HG02840 (cell line): ENCODE data around the gene MIOX.
A peak's percentile ranks its signal among the peaks of the same experiment; 100 is the strongest.
"Not testable (repeated sequence)": the region's sequence is repeated elsewhere in the genome, so short reads cannot be mapped to it uniquely, and the experiment has no call there.

ENCODE experiments used
- ATAC-seq: cut with Tn5 transposase; IDR thresholded peaks from one replicate; pipeline ENCODE4 v1.9.1; 2021; ENCODE audit warnings: mild to moderate bottlenecking, moderate library complexity, moderate number of reproducible peaks; ENCODE audit not compliant: unreplicated experiment, low FRiP score

The MIOX gene

GRCh38 chr22:50526834-50527801 is 40.5 kb downstream of the MIOX start:
- ATAC-seq = no peak

DNA sequence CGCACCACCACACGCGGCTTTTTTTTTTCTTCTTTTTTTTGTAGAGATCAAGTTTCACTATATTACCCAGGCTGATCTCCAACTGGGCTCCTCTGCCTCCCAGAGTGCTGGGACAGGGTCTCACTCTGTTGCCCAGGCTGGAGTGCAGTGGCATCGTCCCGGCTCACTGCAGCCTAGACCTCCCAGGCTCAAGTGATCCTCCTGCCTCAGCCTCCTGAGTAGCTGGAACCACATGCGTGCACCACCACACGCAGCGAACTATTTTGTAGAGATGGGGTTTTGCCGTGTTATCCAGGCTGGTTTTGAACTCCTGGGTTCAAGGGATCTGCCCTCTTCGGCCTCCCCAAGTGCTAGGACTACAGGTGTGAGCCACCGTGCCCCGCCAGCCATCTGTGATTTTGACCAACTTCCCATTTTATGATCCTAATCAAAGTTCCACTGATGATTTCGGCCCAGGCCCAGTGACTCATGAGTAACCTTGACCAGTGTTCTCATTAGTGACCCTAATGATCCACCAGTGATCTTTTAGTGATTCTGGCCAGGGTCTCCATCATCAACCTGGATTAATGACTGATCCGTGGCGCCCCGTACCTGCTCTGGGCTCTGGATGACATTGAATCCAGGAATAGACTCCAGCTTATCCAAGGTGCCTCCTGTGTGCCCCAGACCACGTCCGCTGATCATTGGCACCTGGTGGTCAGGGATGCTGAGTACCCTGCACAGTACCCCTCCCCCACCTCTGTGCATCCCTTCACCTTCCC is 41.4 kb downstream of the MIOX start:
- no peak for ATAC-seq

GRCh38 chr22:50528682-50529415 is 42.2 kb downstream of the MIOX start:
- no peak for ATAC-seq

- no peak for ATAC-seq
These were observed 42.8 kb downstream of the MIOX start for GRCh38 chr22:50529416-50529896.

DNA sequence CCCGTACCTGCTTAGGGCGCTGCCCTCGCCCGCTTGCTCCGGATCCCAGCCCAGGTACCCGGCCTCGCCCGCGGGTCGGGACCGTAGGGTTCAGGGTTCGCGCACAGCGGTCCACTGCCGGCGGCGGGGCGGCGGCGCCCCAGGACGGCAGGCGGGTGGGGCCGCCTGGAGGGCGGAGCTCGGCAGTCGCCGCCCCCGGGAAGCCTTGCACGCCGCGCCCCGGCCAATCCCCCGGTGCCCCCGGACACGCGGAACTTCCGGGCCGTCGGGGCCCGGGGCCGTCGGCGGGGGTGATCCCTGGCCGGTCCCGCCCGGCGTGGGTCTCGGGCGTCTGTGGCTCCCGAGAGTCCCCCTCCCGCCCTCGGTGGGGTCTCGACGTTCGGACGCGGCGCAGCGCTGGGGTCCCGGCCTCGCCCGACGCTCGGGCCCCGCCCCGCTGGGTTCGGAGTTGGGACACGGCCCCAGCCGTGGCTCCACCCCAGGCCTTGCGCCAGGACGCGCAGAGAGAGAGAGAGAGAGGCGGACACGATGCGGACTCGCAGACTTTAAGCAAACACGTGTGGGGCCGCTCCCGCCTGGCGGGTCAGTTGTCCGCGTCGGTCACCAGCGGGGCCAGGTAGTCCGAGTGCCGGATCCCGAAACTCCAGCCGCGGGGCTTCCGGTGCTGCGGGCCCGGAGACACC is 43.4 kb downstream of the MIOX start, which contains the start of gene TYMP:
Gene TYMP (minus strand): TSS at position 116 of the 683 bp plus-strand sequence. CDS start 303 bp downstream, outside the sequence.
- peak; percentile 29 for ATAC-seq

- ATAC-seq = no peak
These were observed 43.9 kb downstream of the MIOX start for GRCh38 chr22:50530580-50530876.

- ATAC-seq = no peak
These were observed 44.4 kb downstream of the MIOX start for GRCh38 chr22:50530877-50531545.

DNA sequence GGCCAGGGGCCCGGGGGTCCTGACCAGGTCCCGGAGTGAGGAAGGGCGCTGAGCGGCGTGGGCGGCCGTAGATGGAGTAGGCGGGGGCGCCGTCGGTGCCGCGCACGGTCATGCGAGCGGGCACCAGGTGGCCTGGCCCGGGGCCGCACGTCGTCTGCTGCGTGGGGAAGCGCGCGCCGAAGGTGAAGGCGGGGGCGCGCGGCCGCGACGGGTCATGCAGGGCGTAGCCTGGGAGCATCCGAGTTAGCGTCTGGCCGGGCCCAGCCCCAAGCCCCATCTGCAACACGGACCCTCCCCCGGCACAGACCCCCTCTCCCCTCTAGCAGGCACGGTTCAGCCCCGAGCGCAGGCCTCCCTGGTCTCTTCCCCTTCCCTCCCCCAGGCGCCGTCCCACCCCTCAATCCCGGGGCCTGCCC is 44.9 kb downstream of the MIOX start:
- no peak for ATAC-seq

- ATAC-seq = no peak
These were observed 45.5 kb downstream of the MIOX start for GRCh38 chr22:50531962-50532674.

GRCh38 chr22:50532824-50533796 is 46.5 kb downstream of the MIOX start:
- no peak for ATAC-seq

DNA sequence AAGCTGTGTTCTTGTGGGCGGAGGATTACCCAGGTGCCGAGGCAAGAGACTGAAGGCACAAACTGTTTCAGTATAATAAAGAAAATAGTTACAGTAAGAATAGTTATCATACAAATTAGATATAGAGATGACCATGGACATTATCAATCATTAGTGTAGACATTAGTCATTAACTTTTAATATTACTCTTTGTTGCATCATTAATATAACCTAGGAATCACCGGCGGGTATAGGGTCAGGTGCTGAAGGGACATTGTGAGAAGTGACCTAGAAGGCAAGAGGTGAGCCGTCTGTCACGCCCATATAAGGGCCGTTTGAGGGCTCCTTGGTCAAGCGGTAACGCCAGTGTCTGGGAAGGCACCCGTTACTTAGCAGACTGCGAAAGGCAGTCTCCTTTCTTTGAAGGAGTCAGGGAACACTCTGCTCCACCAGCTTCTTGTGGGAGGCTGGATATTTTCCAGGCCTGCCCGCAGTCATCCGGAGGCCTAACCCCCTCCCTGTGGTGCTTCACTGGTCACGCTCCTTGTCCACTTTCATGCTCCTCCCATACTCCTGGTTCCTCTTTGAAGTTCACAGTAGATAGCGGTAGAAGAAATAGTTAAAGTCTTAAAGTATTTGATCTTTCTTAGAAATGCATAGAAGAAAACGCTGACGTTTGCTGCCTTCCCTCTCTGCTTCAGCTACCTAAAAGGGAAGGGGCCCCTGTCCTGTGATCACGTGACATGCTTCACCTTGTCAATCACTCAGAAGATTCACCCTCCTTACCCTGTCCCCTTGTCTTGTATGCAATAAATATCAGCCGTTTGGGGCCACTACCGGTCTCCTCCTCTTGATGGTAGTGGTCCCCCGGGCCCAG is 47.4 kb downstream of the MIOX start:
- ATAC-seq = not testable (repeated sequence)

DNA sequence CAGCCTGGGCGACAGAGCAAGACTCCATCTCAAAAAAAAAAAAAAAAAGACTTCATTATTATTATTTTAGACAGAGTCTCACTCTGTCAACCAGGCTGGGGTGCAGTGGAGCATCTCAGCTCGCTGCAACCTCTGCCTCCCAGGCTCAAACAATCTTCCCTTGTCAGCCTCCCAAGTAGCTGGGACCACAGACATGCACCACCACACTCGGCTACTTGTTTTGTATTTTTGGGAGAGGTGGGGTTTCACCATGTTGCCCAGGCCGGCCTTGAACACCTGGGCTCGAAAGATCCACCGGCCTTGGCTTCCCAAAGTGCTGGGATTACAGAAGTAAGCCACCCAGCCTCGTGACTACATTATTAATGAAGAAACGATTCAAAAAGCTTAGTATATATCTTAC is 48.5 kb downstream of the MIOX start:
- ATAC-seq = no peak

DNA sequence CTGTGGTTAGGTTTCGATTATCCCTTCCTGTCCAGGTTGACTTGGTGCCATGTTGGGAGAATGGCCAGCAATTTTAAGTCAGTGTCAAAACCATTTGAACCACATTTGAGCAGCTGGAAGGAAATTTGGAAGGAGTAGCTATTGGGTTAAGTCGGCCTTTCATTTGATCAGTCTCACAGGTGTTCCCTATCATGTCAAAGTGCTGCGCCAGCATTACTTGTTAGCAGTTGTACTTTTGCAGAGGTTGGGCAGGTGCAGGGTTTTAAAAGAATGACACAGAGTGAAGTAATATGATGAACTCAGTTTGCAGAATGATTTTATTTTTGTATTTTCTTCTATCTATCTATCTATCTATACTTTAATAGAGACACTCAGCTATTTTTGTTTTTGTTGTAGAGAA is 49.6 kb downstream of the MIOX start:
- ATAC-seq = no peak

GRCh38 chr22:50537765-50538164 is 51.1 kb downstream of the MIOX start:
- ATAC-seq = no peak
